Measurements from ENCODE around the gene LPP.

The LPP gene

DNA sequence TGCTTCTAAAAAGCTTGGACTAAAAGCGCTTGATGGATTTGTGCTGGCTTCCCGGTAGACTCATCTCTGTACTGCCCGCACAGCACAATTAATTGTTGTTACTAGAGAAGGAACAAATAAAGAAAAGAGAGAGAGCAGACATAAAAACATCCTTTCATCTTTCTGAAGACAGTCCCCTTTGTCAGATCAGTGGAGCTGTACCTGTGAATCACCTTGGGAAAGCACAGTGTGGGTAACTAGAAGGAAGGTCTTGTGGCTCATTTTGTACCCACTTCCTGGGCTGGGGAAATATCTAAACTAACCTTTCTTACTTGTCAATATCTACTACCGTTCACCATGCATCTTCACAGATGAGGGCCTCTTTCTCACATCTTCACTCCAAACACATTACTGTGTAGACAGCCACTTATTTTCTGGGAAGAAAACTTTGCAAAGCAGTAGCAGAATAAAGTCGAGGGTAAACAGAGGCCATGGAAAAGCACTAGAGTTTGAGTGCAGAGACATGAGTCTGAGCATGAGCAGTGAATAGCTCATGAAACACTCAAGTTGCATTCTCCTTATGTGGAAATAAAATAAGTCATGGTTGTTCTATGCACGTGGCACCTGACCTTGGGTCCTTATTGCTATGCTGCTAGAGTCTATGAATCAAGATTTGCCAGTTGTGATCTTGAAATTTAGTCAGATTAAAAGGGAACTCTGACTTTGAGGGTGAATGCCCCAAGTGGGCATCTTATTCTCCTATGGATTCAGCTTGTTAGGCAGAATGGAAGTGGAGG, 169.3 kb downstream of the LPP start:
- Histone ChIP-seq H3K4me3 (ENCODE audit: low read depth, low read length) (no peak overlapping the region), H3K9ac (ENCODE audit: low read depth, low read length) (no peak overlapping the region), H3K4me1 (ENCODE audit: control insufficient read depth, insufficient read depth, low read length) (no peaks in the 10 kb centered on the region), H3K36me3 (ENCODE audit: control insufficient read depth, insufficient read depth, low read length) (no peaks in the 10 kb centered on the region), H3K9me3 (ENCODE audit: control insufficient read depth, insufficient read depth, low read length) (no peaks in the 10 kb centered on the region), H3K27me3 (ENCODE audit: control insufficient read depth, insufficient read depth, low read length) (no peaks in the 10 kb centered on the region)

DNA sequence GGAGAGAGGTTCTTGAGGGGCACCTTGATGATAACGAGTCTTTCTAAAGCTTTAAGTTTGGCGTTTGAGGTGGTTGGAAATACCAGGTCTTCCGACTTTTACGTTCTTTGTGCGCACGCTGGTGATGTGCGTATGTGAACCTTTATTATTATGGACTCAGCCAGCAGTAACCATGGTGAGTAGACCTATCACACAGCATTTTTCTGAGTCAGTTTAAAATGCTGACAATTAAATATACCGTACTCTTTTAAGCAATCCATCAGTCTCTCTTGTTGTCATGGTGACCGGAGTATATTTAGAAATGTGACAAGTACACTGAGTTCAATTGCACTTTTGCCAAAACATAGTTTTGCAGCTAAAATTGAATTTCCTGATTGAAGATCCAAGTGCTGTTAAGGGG, 172.2 kb downstream of the LPP start:
- H3K9me3 ChIP-seq (ENCODE audit: control insufficient read depth, insufficient read depth, low read length): no peaks in the 10 kb centered on the region
- H3K4me3 ChIP-seq (ENCODE audit: low read depth, low read length): no peak overlapping the region
- no peaks in the 10 kb centered on the region for H3K36me3 ChIP-seq (ENCODE audit: control insufficient read depth, insufficient read depth, low read length)
- no peak overlapping the region for H3K9ac ChIP-seq (ENCODE audit: low read depth, low read length)
- no peaks in the 10 kb centered on the region for H3K4me1 ChIP-seq (ENCODE audit: control insufficient read depth, insufficient read depth, low read length)
- H3K27me3 ChIP-seq (ENCODE audit: control insufficient read depth, insufficient read depth, low read length): no peaks in the 10 kb centered on the region

DNA sequence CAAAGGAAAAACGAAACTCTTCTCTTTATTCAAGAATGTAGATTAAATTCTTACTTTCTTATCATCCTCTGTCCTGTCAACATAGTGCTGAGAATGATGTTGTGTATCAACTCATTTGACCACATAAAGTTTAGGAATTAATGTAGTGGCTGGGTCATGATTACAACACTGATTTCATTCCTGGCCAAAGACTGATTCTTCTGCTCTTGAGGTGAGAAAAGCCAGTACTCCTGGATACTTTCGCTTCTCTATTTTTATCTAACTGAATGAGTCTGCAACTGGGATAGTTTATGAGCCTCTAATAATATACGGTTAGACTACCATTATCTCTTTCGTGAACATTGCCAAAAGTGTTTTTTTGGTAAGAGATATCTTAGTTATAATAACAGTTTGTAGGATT, 173.0 kb downstream of the LPP start:
- Histone ChIP-seq H3K4me3 (ENCODE audit: low read depth, low read length) (no peak overlapping the region), H3K9me3 (ENCODE audit: control insufficient read depth, insufficient read depth, low read length) (no peaks in the 10 kb centered on the region), H3K36me3 (ENCODE audit: control insufficient read depth, insufficient read depth, low read length) (no peaks in the 10 kb centered on the region), H3K27me3 (ENCODE audit: control insufficient read depth, insufficient read depth, low read length) (no peaks in the 10 kb centered on the region), H3K9ac (ENCODE audit: low read depth, low read length) (no peak overlapping the region), H3K4me1 (ENCODE audit: control insufficient read depth, insufficient read depth, low read length) (no peaks in the 10 kb centered on the region)

DNA sequence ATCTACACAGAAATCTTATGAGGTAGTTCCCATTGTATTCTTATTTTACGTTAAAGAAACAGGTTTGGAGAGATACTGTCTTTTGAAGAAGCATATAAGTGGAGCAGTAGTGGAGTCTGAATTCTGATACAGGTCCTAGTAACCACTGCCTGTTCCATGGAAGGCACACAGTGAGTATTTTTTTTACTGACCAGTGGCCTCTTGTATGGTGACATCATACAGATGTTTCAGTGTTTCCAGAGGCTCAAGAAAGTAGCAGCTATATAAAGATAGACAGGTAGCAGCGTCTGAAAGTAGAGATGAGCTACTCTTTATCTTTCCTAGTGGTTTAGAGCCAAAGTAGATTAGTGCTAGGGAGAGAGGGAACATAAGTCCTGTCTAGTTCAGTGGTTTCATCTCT, 173.5 kb downstream of the LPP start:
- Histone ChIP-seq H3K4me1 (ENCODE audit: control insufficient read depth, insufficient read depth, low read length) (no peaks in the 10 kb centered on the region), H3K9me3 (ENCODE audit: control insufficient read depth, insufficient read depth, low read length) (no peaks in the 10 kb centered on the region)

DNA sequence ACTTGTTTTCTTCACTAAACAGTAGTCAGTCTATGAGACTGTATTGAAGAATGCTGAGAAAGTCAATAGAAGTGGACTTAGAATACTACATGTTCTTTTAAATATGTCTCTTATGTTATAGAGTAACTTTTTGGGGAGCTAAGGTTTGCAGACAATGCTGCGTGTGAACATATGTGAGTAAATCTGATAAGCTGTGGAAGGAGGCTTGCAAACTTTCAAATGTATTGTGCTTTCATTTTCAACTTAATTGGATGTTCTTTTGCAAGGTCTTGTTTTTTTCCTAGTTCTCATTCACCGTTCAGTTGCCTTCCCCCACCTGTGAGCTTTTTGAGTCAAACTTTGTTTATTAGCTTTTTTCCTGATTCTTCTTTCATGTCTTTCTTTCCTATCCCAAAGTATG, 176.2 kb downstream of the LPP start:
- Histone ChIP-seq H3K4me3 (ENCODE audit: low read depth, low read length) (no peak overlapping the region), H3K36me3 (ENCODE audit: control insufficient read depth, insufficient read depth, low read length) (no peaks in the 10 kb centered on the region), H3K4me1 (ENCODE audit: control insufficient read depth, insufficient read depth, low read length) (no peaks in the 10 kb centered on the region), H3K9ac (ENCODE audit: low read depth, low read length) (no peak overlapping the region), H3K9me3 (ENCODE audit: control insufficient read depth, insufficient read depth, low read length) (no peaks in the 10 kb centered on the region), H3K27me3 (ENCODE audit: control insufficient read depth, insufficient read depth, low read length) (no peaks in the 10 kb centered on the region)

More for the DNA sequence above, 173.5 kb downstream of the LPP start:
- Histone ChIP-seq H3K9ac (ENCODE audit: low read depth, low read length) (no peak overlapping the region), H3K4me3 (ENCODE audit: low read depth, low read length) (no peak overlapping the region), H3K27me3 (ENCODE audit: control insufficient read depth, insufficient read depth, low read length) (no peaks in the 10 kb centered on the region), H3K36me3 (ENCODE audit: control insufficient read depth, insufficient read depth, low read length) (no peaks in the 10 kb centered on the region)

DNA sequence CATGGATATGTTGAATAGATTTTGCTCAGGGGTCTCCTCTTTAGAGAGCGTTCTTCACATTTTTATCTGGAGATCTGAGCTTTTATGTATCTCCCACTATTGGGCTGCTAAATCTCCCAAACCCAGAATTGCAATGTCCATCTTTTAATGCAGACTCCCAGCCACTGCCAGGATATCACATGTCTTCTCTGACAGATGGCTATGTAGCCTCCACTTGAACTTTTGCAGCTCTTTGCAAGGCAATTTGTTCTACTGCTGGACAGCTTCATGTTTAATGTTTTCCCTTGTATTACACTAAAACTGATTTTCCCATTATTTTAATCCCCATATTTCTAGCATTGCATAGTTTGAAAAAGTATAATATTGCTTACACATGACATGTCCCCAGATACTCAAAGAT, 177.2 kb downstream of the LPP start:
- Histone ChIP-seq H3K4me3 (ENCODE audit: low read depth, low read length) (no peak overlapping the region), H3K9ac (ENCODE audit: low read depth, low read length) (no peak overlapping the region), H3K4me1 (ENCODE audit: control insufficient read depth, insufficient read depth, low read length) (no peaks in the 10 kb centered on the region), H3K27me3 (ENCODE audit: control insufficient read depth, insufficient read depth, low read length) (no peaks in the 10 kb centered on the region), H3K36me3 (ENCODE audit: control insufficient read depth, insufficient read depth, low read length) (no peaks in the 10 kb centered on the region), H3K9me3 (ENCODE audit: control insufficient read depth, insufficient read depth, low read length) (no peaks in the 10 kb centered on the region)

DNA sequence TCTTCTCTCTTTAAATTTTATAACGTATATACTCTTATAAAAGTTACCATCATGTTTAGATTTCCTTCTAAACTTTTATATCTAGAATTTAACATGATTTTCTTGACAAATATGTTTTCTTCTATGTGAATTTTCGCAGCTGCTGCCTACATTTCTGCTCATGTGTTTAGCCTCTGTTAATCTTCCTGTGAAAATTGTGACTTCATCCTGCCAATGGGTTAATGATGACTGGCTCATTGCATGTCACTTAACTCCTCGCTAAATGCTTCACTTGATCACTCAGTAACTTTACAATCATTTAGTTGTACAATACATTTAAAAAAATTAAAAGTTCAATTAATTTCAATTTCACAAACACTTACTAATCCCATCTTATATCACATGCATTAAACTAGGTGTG, 178.1 kb downstream of the LPP start:
- Histone ChIP-seq H3K36me3 (ENCODE audit: control insufficient read depth, insufficient read depth, low read length) (no peaks in the 10 kb centered on the region), H3K27me3 (ENCODE audit: control insufficient read depth, insufficient read depth, low read length) (no peaks in the 10 kb centered on the region)

DNA sequence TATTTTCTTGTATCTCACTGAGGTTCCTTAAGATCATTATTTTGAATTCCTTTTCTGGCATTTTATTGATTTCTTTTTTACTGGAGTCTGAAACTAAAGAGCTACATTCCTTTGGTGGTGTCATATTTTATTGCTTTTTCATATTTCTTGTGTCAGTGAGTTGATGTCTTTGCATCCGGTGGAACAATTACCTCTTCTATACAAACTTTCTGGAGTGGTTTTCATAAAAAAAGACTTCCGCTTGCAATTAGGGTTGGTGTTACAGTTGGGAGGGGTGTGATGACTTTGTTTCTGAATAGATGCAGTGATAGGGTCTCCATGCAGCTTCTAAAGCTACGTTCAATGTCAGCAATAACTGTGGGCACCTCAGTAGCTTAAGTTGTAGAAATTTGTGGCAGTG, 181.7 kb downstream of the LPP start:
- Histone ChIP-seq H3K4me1 (ENCODE audit: control insufficient read depth, insufficient read depth, low read length) (peaks cover 4% of the 10 kb centered on the region), H3K9ac (ENCODE audit: low read depth, low read length) (no peak overlapping the region), H3K4me3 (ENCODE audit: low read depth, low read length) (no peak overlapping the region), H3K9me3 (ENCODE audit: control insufficient read depth, insufficient read depth, low read length) (no peaks in the 10 kb centered on the region), H3K27me3 (ENCODE audit: control insufficient read depth, insufficient read depth, low read length) (no peaks in the 10 kb centered on the region), H3K36me3 (ENCODE audit: control insufficient read depth, insufficient read depth, low read length) (no peaks in the 10 kb centered on the region)

More for the DNA sequence above, 178.1 kb downstream of the LPP start:
- no peaks in the 10 kb centered on the region for H3K4me1 ChIP-seq (ENCODE audit: control insufficient read depth, insufficient read depth, low read length)
- no peak overlapping the region for H3K4me3 ChIP-seq (ENCODE audit: low read depth, low read length)
- H3K9me3 ChIP-seq (ENCODE audit: control insufficient read depth, insufficient read depth, low read length): no peaks in the 10 kb centered on the region
- H3K9ac ChIP-seq (ENCODE audit: low read depth, low read length): no peak overlapping the region

DNA sequence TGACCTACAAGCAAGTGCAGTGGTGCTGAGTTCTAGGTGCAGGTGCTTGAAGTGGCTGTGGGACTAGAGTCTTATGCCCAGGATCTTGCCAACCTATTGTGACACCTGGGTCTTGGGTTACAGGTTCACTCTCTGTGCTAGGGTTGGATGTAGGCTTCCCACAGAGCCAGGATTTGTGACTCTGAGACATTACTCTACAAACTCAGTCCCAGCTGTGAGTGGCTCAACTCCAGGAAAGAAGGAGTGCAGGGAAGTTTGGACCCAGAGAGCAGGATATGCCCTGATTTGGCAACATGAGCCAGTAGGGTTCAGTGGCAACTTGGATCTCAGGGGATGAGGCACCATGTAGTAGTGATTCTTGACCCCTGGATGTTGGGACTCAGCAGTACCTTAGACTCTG, 182.2 kb downstream of the LPP start:
- Histone ChIP-seq H3K4me1 (ENCODE audit: control insufficient read depth, insufficient read depth, low read length) (peaks cover 4% of the 10 kb centered on the region), H3K27me3 (ENCODE audit: control insufficient read depth, insufficient read depth, low read length) (no peaks in the 10 kb centered on the region), H3K36me3 (ENCODE audit: control insufficient read depth, insufficient read depth, low read length) (no peaks in the 10 kb centered on the region), H3K4me3 (ENCODE audit: low read depth, low read length) (no peak overlapping the region), H3K9me3 (ENCODE audit: control insufficient read depth, insufficient read depth, low read length) (no peaks in the 10 kb centered on the region), H3K9ac (ENCODE audit: low read depth, low read length) (no peak overlapping the region)

DNA sequence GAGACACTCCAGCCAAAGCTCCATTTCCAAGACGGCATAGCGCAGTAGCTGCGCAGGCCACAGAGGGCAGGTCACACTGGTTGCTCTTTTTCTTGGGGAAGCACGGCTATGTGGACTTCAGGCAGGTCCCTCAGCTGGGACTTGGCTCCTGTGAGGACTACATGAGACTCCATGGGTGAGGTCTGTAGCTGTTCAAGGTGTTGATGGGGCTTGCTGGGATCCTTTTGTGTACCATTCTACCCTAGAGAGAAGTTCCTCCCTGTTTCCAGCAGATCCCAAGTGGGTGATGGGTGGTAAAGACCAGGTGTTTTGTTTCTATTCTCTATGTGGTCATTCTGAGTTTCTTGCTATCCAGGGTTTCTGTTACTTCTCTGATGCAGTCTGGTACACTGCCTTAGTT, 183.3 kb downstream of the LPP start:
- no peaks in the 10 kb centered on the region for H3K27me3 ChIP-seq (ENCODE audit: control insufficient read depth, insufficient read depth, low read length)
- no peaks in the 10 kb centered on the region for H3K36me3 ChIP-seq (ENCODE audit: control insufficient read depth, insufficient read depth, low read length)
- no peak overlapping the region for H3K9ac ChIP-seq (ENCODE audit: low read depth, low read length)
- peaks cover 4% of the 10 kb centered on the region for H3K4me1 ChIP-seq (ENCODE audit: control insufficient read depth, insufficient read depth, low read length)
- H3K9me3 ChIP-seq (ENCODE audit: control insufficient read depth, insufficient read depth, low read length): no peaks in the 10 kb centered on the region
- no peak overlapping the region for H3K4me3 ChIP-seq (ENCODE audit: low read depth, low read length)

DNA sequence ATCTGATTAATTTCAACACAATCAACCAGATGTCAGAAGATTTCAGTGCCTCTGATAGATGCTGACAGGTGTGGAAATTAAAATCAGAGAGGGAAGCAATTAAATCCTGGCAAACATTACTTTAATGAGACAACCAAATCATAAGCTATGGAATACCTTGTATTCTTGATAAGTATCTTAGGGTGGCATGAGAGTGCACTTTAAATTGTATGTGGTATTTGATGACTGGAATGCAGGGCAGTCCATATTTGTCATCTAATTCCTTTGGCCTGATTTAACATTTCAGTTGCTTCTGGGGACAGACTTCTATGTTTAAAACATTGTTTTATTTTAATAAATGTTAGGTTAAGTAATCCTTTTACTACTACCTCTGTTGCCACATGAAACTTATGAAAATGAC, 184.1 kb downstream of the LPP start:
- no peaks in the 10 kb centered on the region for H3K36me3 ChIP-seq (ENCODE audit: control insufficient read depth, insufficient read depth, low read length)
- H3K27me3 ChIP-seq (ENCODE audit: control insufficient read depth, insufficient read depth, low read length): no peaks in the 10 kb centered on the region
- H3K9ac ChIP-seq (ENCODE audit: low read depth, low read length): no peak overlapping the region
- no peaks in the 10 kb centered on the region for H3K9me3 ChIP-seq (ENCODE audit: control insufficient read depth, insufficient read depth, low read length)
- peaks cover 4% of the 10 kb centered on the region for H3K4me1 ChIP-seq (ENCODE audit: control insufficient read depth, insufficient read depth, low read length)
- H3K4me3 ChIP-seq (ENCODE audit: low read depth, low read length): no peak overlapping the region

DNA sequence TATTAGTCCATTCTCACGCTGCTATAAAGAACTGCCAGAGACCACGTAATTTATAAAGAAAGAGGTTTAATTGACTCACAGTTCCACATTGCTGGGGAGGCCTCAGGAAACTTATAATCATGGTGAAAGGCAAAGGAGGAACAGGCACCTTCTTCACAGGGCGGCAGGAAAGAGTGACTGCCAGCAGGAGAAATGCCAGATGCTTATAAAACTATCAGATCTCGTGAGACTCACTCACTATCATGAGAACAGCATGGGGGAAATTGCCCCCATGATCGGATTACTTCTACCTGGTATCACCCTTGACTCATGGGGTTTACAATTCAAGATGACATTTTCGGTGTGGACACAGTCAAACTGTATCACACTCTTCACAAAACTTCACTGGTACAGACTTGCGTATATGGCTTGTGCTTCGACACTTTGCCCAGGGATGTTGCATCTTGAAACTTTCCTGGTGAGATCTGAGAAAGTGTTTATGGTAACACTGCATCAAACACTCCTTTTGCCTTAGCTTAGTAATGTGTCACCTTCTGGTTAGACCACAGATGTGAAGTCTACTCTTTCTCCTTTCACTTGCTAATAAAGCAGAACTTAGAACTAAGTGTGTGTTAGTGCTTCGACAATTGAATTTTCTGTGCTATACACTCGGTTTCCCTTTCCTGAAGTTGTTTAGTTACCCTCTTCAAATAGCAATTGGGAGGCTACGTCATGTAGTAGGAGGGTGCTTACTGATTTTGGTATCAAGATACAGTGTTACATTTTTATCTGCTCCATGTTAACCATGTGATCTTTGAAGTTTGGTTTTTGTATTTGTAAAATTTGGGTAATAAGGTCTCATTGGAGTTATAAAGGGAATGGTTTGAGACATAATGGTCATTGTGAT, 185.7 kb downstream of the LPP start:
- Histone ChIP-seq H3K4me3 (ENCODE audit: low read depth, low read length) (no peak overlapping the region), H3K36me3 (ENCODE audit: control insufficient read depth, insufficient read depth, low read length) (no peaks in the 10 kb centered on the region), H3K4me1 (ENCODE audit: control insufficient read depth, insufficient read depth, low read length) (peaks cover 4% of the 10 kb centered on the region), H3K27me3 (ENCODE audit: control insufficient read depth, insufficient read depth, low read length) (no peaks in the 10 kb centered on the region), H3K9ac (ENCODE audit: low read depth, low read length) (no peak overlapping the region), H3K9me3 (ENCODE audit: control insufficient read depth, insufficient read depth, low read length) (no peaks in the 10 kb centered on the region)
